Activated T-cell treated with anti-CD3 and anti-CD28 coated beads for 1 hour (primary cell): Measurements from ENCODE around the gene IMMP1L.
"Not testable (repeated sequence)": the region's sequence is repeated elsewhere in the genome, so short reads cannot be mapped to it uniquely, and the experiment has no call there.

Source experiments
- DNase-seq: peaks from one replicate; pipeline ENCODE4 v3.0.0-alpha.2; 2020; ENCODE audit warnings: low read depth

The IMMP1L gene

DNA sequence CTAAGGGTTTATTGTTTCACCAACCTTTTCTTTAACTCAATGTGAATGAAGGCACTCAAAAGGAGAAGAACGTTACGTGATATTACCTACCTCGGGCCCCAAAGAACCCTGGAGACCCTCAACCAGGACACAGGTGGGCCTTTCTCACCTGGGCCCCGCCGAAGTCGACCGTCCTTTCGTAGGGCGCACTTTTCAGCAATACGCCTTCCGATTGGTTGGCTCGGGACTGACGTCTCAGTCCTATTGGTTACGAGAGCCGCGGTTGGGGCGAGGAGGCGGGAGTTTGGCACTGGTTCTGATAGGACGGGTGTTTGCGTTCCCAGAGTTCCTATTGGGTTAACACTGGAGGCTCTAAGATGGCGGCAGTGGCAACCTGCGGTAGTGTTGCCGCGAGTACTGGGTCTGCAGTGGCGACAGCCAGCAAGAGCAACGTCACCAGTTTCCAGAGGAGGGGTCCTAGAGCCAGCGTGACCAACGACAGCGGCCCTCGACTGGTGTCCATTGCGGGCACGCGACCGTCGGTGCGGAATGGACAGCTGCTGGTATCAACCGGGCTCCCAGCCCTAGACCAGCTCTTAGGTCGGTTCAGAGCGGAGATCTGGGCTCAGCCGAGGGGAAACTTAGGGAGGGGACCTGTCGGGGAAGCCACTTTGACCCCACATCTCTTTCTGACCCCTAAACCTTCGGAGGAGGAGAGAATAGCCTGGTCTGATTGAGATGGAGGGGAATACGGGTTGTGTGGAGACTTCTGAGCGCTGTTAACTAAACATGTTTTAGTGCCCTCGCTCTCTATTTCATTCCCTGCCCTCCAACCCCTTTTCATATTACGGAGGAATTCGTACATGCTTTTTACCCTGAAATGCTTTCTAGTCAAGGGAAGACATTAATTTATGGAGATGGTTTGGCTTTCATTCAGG is at the start of gene IMMP1L, which contains the start of gene ELP4:
IMMP1L (minus strand) TSS at position 194 of the 917 bp plus-strand sequence. CDS start 46,346 bp downstream, outside the sequence.
ELP4 (plus strand) TSS at position 339 of the 917 bp plus-strand sequence; CDS start at position 357, 18 bp downstream.
- DNase-seq: peak; percentile 90

DNA sequence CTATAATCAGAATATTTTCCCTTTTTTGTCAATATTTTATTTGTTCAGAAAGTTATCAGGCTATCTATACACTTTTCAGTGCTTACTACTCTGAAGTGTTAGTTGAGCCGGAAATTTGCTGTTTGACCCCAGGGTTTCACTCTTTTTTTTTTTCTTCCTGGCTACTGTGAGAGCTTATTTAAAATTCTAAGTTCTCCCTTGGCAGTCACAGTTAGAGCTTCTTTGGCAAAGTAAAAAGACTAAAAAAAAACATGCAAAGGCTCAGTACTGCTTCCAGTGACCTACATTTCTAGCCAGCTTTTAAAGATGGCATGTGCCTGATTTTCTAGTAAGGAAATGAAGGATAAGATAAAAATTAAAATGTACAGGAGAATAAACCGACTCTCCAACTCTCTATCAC is 48.6 kb upstream of the IMMP1L start:
- no peak for DNase-seq

GRCh38 chr11:31555938-31556337 is 46.5 kb upstream of the IMMP1L start:
- no peak for DNase-seq

DNA sequence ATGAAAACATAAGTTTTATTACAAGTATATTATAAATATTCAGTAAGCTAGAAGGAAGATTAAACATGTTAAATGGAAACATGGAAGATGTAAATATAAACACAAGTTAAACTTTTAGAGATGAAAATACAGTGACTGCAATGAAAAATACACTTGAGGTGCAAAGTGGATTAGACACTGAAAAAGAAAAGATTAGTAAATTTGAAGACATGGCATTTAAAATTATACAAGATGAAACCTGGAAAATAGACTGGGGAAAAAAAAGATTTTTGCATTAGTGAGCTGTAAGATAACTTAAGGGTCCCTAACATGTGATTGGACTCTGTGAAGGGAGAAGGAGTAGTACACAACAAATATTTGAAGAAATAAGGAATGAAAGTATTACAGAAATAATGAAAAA is 33.4 kb upstream of the IMMP1L start:
- DNase-seq: no peak

DNA sequence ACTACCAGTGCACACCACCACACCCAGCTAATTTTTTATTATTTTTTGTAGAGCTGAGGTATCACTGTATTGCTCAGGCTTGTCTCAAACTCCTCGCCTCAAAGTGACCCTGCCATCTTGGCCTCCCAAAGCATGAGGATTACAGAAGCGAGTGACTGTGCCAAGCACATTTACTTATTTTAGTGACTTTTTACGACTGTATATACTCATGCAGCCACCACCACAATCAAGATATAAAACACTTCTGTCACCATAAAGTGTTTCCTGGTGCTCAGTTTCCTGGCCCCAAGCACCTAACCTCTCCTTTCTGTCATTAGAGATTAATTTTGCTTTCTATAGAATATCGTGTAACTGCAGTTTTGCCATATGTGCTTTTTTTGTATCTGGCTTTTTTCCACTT is 26.1 kb upstream of the IMMP1L start:
- DNase-seq: no peak

DNA sequence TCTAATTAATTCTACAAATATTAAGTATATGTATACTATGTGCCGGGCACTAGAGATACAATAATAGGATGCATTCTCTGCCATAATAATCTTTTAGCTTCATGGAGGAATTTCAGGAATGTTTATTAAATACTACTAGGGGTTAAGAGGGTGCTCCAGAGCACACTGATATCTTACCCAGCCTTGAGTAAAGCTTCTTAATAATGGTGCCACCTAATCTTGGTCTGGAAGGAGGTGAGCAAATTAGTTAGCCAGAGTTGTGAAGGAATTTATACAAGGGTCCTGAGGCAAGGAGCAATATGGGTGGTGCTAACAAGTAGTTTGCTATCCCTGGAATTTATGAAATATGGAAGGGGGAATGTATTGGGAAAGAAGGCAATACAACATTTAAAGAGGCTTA is 21.9 kb upstream of the IMMP1L start:
- DNase-seq: no peak

GRCh38 chr11:31529701-31530100 is 20.3 kb upstream of the IMMP1L start:
- DNase-seq: no peak

DNA sequence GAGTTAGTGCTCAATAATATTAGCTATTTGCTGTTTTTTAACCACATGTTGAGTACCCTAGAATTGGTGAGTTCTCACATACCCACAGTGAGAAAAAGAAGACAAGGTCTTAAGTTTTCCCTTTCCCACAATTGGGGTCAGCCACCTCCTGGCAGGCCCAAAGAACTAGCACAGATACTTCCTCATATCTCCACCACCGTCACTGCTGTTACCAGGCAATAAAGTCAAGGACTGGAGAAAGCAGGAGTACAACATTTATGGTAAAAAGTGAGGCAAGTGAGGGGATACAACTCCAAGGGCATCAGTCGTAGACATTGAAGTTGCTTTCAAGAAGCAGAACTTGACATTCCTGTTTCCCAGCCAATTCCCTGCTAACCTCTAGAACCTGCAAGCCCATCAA is 19.8 kb upstream of the IMMP1L start:
- DNase-seq: no peak

GRCh38 chr11:31521497-31522150 is 12.2 kb upstream of the IMMP1L start:
- no peak for DNase-seq

DNA sequence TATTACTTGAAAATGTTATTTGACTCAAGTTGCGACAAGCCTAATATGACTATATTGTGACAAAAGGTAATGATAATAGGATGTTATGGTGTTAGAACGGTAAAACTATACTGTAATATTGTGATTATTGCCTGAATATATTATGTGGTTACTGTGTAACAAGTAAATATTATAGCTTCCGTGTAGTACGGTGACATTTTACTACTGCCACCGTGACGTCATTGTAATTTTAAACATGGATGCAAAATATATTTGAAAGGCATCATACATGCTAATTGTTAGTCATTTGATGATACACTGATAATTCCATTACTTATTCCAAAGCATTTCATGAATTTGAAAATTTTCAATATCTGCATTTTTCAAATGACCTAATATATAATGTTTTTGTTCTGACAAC is 2.7 kb upstream of the IMMP1L start:
- no peak for DNase-seq

DNA sequence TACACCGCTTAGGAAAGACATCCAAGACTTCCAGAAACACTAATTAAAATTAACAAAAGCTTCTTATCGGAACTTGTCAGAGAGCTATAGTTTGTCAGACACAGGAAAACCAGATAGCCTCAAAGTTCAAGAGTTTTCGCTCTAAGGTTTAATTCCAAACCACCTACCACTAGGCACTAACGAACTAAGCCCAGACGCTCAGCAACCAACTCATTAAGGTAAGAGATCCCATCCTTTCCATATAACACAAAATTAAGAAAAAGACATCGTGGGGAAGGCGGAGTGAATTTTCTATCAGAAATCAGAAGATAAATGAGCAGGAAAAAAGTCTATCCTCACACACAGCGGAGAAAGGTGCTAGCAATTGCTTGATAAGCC is 382 bp downstream of the IMMP1L start:
- no peak for DNase-seq

GRCh38 chr11:31500560-31500959 is 8.9 kb downstream of the IMMP1L start:
- no peak for DNase-seq

DNA sequence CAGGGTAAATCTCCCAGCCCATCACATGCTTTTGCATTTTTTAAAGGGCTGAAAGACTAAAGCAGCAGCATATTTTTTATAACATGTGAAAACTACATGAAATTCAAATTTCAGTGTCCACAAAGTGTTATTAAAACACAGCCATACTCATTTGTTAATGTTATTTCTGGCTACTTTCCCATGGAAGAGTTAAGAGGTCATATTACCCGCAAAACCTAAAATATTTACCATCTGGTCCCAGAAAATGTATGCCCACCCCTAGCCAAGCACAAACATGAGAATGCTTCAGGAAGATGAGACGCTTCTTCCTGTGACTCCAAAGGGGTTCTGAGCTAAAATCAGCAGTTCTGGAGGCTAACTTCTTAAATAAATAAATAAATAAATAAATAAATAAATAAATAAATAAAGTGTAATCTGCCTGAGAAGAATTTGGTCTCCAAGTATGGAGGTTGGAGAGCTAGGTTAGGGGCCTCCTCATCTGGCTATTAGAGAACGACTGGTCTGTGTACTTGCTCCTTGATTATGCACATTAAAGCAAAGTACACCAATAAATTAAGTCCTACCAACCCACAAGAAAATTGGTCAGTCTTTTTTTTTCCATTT is 9.7 kb downstream of the IMMP1L start:
- DNase-seq: no peak

GRCh38 chr11:31493762-31494161 is 15.7 kb downstream of the IMMP1L start:
- DNase-seq: not testable (repeated sequence)

DNA sequence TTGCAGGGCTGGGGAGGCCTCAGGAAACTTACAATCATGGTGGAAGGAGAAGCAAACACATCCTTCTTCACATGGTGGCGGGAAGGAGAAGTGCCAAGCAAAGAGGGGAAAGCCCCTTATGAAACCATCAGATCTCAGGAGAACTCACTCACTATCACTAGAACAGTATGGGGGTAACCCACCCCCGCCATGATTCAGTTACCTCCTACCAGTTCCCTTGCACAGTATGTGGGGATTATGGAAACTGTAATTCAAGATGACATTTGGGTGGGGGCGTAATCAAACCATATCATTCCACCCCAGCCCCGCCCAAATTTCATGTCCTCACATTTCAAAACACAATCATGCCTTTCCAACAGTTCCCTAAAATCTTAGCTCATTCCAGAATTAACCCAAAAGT is 16.2 kb downstream of the IMMP1L start:
- DNase-seq: no peak

GRCh38 chr11:31492320-31492913 is 17.0 kb downstream of the IMMP1L start:
- DNase-seq: no peak

DNA sequence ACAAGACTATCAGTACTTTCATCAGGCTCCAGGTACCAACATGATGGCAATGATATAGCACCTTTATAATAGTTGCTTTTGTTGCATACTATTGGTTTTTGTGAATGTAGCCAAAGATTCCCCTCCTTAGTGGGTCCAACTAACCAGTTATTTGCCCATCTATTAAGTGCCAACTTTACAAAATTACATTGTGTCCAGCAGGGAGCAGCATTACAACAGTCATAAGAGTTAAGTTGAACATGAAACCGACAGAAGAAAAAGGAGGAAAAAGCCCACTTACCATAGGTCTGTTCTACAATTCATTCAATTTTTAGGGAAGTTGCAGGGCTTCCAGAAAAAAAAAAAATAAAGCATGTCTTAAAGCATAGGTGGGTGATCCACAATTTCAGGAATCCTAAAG is 21.6 kb downstream of the IMMP1L start:
- no peak for DNase-seq

DNA sequence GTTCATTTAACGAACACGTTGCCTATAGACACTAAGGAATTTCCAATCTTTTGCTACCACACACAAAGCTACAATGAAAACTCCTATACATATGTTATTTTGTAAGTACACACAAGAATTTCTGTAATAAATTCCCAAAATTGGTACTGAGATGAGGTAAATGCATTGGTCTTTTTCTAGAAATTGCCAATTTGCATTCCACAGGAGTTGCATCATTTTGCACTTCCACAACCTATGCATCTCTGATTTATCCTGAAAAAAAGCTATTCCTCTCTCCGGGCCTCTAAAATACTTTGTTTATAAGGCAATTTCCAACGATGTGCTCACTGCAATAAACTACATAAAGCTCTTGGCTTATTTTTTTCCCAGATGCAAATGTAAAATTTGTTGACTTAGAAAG is 24.9 kb downstream of the IMMP1L start:
- no peak for DNase-seq

GRCh38 chr11:31480930-31481329 is 28.5 kb downstream of the IMMP1L start:
- no peak for DNase-seq

DNA sequence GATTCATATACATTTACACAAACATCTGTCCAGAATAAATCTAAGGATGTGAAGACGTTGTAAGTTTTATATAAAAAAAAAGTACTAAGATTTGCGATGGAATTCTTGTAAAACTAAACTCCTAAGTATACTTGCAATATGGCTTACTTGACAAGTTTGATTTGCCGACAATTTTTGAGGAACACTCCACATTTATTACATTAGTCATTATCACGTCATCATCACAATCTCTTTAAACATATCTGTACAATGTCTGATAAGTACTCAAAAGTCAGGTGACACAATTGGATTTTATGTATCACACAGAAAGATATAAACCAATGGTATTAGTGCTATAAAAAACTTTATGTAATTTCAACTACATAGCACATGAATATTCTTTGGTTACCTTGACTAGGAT is 30.4 kb downstream of the IMMP1L start:
- no peak for DNase-seq

GRCh38 chr11:31478223-31478590 is 31.2 kb downstream of the IMMP1L start:
- no peak for DNase-seq

DNA sequence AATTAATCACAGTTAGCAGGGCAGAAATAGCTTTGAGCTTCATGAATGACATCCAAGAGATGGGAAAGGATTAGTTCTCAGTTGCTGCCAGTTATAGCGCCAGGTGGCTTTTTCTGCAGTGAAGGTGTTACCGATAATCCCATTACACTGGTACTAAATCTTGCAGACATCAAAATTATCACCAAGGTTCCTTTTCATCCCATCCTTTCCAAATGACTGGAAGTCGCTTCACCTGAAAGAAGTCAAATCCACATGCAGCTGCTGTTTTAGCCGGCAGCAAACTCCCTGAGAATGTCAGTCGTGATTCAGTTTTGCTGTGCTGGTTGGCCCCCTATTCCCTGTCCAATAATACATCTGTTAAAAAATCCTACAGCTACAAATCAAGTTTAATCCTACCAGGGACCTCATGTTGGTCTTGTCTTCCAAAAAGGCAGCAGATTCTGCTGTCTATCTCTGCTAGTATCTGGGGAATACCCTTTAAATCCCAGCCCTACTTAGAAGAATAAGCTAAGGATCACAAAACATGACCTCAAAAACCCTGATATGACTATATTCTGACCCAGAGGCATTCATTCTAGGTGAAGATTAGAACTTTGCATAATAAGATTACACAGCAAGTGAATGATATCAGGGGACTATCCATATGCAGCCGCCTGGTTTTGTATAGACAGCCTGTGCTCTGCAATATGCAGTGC is 31.7 kb downstream of the IMMP1L start:
- DNase-seq: no peak
